GM21529 (cell line): ENCODE data around the gene CDC42BPB.

Experiments
- ATAC-seq: cut with Tn5 transposase; IDR thresholded peaks from one replicate; pipeline ENCODE4 v1.9.1; 2021; ENCODE audit not compliant: unreplicated experiment

Gene CDC42BPB

DNA sequence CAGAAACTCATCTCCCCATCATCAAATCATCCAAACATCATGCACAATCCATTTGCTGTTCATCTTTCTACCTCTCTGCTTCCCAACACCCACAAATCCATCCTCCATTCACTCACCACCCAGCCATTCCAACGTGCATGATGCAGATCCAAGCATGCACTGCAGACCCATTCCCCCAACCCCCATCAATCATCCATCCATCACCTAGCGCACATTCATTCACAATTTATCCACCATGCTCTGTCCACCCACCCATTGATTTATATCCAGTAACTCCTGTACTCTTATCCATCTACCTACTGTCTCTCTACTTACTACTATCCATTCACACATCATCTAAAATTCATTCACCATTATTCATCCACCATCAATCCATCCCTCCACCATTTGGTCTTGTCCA is 138.9 kb downstream of the CDC42BPB start:
- no peak for ATAC-seq

DNA sequence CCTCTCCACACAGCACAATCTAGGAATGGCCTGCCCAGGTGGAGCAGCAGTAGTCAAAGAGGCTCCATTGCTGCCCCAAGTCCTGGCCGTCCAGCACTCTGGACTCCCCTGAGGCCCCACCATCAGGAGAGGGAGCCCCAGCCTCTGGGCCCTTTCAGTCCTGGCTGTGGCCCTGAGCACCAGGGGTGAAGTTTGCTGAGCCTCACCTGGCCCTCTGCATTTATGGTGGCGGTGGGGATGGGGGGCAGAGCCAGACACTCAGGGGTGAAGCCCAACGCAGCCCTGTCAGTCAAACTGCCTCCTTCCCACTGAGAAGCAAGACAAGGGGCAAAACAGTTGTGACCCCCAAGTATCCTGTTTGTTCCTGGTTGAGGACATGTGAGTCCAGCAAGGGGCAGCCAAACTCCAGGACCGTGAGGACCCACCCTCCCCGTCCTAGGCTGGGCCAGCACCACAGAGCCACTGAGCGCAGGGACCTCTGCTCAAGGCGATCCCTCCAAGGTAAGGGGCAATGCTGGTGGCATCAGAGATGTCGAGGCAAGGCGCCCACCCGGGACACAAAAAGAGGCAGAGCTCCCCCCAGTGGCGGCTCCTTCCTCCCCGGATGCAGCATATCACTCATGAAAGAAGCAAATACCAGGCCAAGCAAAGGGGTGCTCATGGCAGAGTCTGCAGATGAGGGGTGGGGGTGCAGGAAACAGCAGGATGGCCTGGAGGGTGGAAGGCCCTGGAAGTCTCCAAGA is 139.7 kb downstream of the CDC42BPB start:
- no peak for ATAC-seq

DNA sequence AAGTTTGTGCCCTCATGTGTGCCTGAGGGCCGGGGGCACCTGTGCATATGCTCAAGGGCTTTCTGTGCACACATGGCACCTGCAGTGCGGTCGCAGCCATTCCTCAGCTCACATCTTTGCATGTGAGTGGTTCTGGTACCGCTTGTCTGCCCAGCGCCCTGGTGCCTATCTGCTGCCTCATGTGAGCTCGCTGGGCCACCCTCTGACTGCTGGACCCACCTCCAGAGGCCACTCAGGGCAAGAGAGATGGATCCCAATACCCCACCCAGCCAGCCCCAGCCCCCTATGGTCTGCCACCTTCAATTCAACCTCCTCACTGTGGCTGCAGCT is 140.3 kb downstream of the CDC42BPB start:
- no peak for ATAC-seq

DNA sequence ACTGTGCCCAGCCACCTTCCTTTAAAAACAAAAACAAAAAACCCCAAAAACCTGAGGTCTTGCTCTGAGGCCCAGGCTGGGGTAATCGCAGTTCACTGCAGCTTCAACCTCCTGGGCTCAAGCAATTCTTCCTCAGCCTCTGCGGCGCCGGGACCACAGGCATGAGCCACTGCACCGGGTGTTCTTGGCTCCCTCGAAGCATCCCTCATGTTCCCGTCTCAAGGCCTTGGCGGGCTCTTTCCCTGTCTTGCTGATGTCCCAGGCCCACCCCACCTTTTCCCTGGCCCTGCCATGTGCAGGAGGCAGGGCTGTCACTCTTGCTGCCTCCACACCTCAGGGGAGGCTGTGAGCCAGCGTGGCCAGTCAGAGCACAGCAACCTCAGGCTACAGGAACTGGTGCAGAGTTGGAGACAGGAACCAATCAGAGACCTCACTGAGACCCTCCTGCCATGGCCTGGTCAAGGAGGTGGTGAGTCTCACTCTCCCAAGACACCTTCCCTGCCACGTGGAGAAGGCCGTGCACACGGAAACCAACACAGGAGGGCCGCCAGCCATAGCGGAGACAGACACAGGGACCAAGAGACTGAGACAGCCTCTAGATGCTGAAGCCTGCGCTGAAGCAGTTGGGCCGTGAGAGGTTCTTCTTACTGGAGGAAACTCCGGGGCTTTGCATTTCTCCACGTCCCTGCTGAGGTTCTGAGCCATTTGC is 140.8 kb downstream of the CDC42BPB start:
- no peak for ATAC-seq

DNA sequence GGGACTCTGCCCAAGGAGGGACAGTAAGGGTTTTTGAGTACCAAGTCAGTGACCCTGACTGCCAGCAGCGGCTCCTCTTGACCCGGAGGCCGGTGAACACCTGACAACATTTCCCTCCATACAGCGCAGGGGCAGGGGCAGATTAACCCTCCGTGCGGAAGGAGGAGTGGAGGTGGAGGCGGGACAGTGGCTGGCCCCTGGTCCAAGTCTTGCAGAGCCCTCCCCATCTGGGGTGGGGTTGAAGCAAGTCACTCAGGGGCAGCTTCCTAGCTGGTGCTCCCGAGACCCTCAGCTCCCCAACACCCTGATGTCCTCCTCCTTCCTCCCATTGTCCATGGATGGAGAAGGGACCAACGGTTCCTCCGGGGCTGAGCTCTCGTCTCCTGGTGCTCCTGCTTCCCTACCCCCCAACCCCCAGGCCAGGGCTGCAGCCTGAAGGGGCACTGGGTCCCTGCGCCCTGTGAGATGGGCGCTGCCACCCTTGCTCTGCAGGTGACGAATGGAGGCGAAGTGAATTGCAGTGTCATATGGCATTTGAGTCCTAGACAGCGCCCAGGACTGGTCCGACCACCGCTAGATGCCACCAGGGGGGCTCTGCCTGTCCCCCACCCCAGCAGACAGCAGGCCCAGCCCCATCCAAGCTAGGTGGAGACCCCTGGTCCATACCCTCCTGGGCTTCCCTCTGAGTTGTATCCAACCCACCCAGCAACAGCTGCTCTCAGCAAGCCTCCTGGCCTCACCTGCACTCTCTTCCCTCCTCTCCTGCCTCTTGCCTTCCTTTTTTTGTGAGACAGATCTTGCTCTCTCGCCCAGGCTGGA is 141.8 kb downstream of the CDC42BPB start:
- ATAC-seq = no peak

DNA sequence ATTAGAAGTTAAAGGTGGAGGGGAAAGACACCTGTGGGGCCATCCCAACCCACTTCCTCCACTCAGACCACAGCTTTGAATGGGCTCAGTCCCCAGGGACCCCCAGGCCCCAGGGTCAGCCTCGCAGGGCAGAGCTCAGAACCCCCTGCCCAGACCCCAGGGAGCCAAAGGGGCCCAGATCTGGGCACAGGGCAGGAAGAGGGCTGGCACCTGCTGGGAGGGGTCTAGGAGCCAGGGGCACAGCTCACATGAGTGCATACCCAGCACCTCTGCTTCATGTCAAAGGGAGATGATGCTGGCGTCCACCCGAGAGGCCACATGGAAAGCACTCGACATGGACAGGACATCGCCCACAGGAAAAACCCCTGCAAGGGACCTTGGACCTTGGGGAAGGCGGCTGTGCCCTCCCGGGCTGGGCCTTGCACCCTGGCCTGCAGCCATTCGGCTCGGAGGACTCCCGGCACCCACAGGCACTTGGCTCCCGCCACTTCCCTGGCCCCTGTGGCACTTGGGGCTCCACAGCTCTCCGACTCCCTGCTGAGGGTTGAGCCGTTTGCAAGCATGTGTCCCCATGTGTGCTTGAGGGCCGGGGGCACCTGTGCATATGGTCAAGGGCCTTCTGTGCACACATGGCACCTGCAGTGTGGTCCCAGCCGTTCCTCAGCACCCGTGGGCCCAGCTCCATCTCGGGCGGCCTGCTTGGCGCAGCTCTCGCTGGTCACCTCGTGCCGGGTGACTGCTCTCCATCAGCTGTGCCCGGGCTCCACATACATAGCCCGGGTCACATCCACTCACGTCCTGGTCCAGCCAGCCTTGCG is 142.7 kb downstream of the CDC42BPB start:
- no peak for ATAC-seq

DNA sequence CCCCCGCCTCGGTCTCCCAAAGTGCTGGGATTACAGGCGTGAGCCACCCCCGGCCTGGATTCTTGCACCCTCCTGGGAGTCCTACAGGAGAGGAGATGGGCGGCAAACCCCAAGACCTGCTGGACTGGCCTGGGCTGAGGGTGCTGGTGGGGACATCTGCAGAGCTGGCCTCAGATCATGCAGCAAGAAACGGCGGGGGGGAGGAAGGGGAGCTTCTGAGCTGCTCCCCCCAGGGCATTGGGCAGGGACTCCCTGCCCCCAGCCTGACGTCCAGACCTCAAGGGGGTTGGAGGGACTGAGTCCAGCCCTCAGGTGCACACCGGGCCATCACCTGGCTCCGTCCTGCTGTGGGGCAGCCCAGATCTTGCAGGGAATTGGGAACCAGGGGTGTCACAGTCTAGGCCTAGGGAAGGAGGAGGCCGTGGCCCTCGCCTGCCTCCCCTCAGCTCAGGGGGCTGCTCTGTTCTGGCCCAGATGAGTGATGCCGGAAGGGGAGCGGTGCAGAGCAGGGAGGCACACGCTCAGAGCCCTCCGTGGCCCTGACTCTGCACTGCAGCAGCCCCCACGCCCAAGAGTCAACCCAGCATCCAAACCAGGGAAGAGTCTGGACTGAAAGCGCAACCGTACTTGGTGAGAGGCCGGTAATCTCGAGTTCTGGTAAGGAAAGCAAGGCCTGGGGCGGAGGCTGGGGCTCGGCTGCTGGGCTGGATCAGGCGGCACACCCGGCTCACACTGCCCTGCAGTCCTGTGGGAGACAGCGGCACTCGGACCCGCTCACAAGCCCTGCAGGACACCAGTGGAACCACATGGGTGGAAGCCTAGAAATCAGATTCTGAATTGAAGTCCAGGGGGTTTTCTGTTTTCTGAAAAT is 143.8 kb downstream of the CDC42BPB start:
- ATAC-seq = no peak

DNA sequence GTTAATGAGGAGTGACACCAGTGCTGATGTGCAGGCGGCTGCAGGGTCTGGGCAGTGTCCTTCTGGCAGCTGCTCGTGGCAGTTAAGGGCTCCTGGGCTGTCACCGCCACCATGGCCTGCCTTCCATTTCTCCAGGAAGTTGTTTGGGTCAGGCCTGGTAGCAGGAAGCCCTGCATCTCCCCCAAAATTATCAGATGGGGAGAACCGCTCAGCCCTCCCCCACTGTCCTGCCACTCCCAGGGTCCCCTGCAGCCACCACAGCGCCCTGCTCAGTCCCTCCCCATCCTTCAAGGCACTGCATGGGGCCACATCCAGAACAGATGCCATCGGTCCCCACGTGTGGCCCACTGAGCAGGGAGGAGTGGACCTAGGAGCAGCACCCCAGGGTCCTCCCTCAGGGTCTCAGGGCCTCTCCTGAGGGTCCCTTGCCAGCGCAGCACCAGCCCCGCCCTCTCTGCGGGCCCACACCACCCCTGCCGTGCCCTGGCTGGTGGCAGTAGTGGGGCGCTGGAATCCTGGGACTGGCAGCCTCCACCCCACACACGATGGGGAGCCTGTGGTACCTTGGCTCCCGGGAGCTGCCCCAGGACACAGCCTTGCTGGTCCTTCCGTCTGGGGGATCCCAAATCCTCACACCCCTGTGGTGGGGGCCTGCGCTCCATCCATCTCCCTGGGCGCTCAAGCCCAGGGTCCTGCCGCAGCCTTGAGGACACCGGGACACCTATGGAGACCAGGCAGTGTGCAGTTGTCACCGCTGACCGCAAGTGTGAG is 145.2 kb downstream of the CDC42BPB start:
- no peak for ATAC-seq

DNA sequence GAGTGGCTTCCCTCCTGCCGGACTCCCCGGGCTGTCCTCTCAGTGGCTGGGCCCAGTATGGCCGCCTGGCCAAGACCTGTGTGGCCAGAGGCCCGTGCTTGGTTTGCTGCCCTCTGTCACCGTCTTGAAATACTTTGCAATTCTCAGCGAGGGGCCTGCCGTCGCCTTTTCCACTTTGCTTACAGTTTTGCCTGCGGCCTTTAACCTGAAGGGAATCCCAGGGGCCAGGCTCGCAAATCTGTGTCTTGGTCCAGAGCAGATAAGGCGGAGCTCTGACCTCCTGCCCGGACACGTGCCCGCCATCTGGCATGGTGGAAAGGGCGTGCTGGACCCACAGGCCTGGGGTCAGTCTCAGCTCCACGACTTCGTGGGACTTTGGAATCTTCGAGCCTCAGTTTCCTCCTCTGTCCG is 145.8 kb downstream of the CDC42BPB start:
- no peak for ATAC-seq

DNA sequence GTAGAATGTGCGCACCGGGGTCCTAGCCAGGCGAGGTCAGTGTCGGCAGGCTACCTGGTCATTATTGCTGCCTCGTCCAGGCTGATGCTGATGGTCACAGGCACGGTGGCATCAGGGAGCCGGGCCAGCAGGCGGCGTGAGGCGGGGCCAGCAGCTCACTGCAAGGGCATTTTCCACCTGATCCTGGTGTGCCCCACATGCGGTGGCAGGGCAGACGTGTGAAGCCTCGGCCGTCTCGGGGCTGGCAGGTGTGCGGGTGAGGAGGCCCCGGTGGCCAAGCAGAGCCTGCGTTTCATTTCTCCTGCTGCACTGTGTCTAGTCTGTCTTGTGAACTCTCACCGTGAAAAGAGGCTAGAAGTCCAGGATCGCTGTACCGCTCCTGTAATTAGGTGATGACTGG is 146.9 kb downstream of the CDC42BPB start:
- no peak for ATAC-seq

DNA sequence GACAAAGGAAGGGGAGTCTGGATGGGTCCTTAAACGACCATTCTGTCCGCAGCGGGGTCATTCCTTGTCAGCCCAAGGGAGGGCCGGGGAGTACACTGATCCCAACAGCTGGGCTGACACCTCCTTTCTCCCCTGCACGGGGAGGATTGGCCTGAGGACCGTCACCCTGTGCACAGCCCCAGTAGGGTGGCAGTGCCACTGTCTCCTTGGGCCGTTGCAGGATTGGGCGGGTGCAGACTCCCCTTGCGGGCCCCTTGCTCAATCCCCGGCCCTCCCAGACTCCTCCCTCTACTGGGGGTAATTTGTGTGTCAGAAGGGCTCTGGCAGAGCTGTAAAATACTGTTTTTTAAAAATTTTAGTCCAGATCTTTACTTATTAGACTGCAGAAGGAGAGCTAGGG is 147.4 kb downstream of the CDC42BPB start:
- no peak for ATAC-seq

DNA sequence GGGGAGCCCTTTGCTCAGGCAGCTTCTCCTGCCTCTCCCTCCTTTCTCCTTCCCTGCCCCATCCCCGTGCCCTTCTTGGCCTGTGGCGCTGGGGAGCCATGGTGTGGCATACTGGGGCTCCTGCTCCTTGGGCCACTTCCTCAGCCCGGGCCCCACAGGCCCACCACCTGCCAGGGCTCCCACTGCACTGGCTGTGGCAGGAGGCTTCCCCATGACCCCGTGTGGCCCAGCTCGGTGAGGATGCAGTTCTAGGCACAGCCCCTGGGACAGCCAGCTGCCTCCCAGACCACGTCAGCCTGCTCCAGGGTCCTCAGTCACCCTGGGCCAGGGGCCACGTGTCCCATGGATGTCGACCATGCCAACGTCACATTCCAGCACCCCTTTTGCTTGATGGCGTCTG is 147.9 kb downstream of the CDC42BPB start:
- no peak for ATAC-seq

DNA sequence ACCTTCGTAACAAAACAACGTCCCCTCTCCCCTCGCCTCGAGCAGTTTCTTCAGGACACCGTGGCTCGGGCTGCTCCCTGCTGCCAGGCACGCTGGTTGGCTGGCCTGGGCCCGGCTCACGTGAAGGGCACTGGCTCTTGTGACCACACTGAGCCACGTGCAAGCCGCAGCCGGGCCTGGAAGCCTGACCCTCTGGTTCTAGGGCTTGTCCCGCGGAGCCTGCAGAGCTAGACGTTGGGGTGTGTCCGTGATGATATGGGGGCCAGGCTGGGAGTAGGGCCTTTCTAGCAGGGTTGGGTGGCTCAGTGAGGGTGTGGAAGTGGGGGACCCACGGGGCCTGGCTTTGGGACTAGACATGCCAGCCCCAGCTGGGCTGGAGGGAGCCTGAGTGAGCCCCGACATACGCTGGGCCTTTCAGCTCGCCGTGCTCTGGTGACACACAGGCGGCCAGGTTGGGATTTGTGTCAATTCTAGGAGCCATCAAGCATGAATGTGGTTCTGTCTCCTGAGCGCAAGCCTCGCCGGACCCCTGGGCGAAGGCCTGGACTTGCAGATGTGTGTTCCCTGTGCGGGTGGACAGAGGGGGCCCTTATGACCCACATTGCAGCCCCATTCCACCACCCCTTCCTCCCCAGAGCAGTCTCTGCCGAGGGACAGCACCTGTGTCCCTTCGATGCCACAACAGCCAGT is 148.4 kb downstream of the CDC42BPB start:
- ATAC-seq = no peak

DNA sequence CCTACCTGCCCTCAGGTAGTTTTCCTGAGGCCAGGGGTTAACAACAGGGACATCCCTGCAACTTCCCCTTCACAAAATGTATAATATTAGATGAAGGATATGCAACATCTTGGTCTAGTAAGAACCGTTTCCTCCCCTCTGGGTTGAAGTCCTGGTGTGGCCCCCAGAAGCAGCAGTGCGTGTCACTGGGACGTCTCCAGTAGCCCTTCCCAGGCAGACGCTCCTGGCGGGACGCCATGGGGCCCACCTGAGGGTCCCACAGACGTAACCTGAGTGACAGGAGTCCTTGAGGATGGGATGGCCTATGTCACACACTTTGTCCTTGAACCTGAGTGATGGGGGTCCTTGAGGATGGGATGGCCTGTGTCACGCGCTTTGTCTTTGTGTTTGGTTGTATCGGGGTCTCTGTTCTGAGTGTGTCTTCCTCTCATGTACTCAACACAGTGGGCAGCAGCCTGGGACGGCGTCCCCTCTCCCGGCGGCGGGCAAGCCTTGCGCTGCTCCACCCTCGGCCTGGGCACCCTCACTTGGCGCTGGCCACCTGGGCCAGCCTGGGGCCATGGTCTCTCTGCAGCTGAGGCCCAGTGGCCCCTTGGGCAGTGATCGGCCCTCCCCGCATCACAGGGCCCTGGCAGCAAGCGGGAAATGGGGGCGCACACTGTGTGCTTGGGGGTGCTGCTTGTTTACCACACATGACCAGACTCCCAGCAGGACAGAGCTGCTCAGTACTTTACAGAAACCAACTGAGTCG is 149.2 kb downstream of the CDC42BPB start:
- no peak for ATAC-seq

DNA sequence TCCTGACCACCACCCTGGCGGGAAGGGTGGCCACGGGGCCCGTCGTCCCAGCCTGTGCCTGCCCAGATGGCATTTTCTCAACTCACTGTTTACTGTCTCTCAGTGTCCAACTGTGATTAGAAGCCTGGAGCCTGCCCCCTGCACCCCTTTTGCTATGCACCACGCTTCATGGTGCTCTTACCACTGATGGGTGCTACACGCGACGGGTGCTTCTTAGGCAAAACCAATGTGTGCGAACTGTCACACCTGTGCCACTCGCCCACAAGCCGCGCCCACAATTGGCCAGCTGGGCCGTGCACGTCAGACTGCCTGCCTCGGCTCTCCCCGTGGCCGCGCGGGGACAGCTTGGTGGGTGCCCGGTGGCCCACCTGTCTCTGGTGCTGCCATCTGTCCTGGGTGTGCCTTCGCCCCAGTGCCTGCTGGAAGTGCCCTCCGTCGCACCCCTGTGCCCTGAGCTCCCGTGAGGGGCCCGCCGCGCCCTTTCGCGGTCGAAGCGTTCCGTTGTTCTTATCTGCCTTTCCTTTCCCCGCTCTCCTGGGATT is 150.0 kb downstream of the CDC42BPB start:
- no peak for ATAC-seq

DNA sequence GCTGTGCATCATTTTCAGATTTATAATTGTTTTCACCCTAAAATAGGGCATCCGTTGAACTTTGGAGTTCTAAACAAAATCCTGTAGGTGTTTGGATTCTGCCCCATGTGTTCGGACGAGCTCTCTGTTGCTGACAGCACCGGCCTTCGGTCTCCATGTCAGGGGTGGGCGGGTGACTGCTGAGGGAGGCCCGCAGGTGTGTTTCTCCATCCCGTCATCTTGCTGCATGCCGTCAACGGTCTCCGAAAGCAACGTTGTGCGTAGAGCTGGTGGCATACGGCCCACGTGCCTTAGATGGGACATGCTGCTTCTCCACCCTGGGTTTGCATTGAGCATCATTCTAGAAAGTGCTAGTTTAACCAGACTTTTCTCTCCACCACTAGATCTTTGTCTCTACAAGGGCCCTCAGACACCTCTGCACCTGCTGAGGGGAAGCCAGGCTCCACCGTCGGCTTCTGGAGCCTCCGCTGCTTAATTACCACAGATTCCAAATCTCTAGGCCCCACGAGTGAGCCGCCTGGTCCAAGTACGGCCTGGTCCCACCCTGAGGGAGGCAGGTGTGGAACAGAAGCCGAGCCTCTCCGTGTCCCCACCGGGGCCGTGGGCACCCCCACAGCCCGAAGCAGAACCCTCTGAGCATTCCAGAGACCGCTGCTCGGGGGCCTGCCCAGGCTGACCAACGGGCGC is 150.6 kb downstream of the CDC42BPB start:
- ATAC-seq = no peak
